HL-60 (cell line): ENCODE results near the gene LUZP1.

ENCODE experiments used
- DNase-seq, 2 experiments: peaks; one replicate each; pipeline ENCODE4 v3.0.0-alpha.2; 2010 to 2020; ENCODE audit warnings: low read depth in 1 of 2, low spot score in 1 of 2
- H3K27ac ChIP-seq: fragments of 250-450 bp; sonication (Bioruptor Pico); replicated peaks from 2 replicates; pipeline ENCODE4 v1.5.1; 2020; ENCODE audit warnings: mild to moderate bottlenecking, moderate library complexity
- H3K27me3 ChIP-seq: fragments of 250-450 bp; sonication (Bioruptor Pico); 2 replicates; pipeline ENCODE4 v1.5.1; 2021; ENCODE audit warnings: mild to moderate bottlenecking, moderate library complexity; ENCODE audit not compliant: insufficient read depth, poor library complexity, severe bottlenecking
- H3K4me3 ChIP-seq: replicated peaks from 2 replicates; pipeline ENCODE4 v1.5.1; 2011; ENCODE audit warnings: mild to moderate bottlenecking, control low read depth, low read length; ENCODE audit not compliant: insufficient read depth
- CTCF ChIP-seq: IDR thresholded peaks from one replicate; pipeline ENCODE4 v1.5.1; 2011; ENCODE audit warnings: low read length, control low read depth, inconsistent platforms; ENCODE audit not compliant: insufficient read depth
- GABPA ChIP-seq: IDR thresholded peaks from 2 replicates; pipeline ENCODE4 v1.6.1; 2012; ENCODE audit warnings: low read depth
- POLR2AphosphoS5 ChIP-seq: IDR thresholded peaks from 2 replicates; pipeline ENCODE4 v1.6.1; 2012; ENCODE audit warnings: low read depth
- REST ChIP-seq: IDR thresholded peaks from 2 replicates; pipeline ENCODE4 v1.6.1; 2012; ENCODE audit warnings: low read depth; ENCODE audit not compliant: insufficient replicate concordance
- SPI1 ChIP-seq: IDR thresholded peaks from 2 replicates; pipeline ENCODE4 v1.6.1; 2012; ENCODE audit warnings: low read depth, mild to moderate bottlenecking, borderline replicate concordance

Gene LUZP1

GRCh38 chr1:23126801-23127200 lies 41.9 kb downstream of the LUZP1 start:
- DNase-seq = no peak
- no peak for TF ChIP-seq POLR2AphosphoS5
- no peak for TF ChIP-seq SPI1
- TF ChIP-seq REST = no peak
- no peak for TF ChIP-seq CTCF
- no peak for TF ChIP-seq GABPA
- no peaks in the 10 kb centered on the region for H3K27me3 ChIP-seq
- no peak overlapping the region for H3K4me3 ChIP-seq
- no peak overlapping the region for H3K27ac ChIP-seq

DNA sequence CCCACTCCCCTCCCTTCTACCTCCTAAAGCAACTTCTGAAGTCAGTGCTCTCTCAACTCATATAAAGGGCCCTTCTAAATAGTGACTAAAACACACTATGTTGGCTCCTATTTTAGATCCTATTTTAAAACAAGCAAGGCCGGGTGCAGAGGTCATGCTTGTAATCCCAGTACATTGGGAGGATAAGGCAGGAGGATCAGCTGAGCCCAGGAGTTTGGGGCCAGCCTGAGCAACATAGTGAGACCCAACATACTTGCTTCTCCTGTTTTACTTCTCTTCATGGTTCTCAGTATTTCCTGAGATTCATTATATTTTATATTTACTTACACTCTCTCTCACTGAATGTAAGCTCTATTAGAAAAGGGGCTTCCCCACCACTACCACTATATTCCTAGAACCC lies 42.5 kb downstream of the LUZP1 start:
- no peak overlapping the region for H3K4me3 ChIP-seq
- H3K27ac ChIP-seq = no peak overlapping the region
- no peaks in the 10 kb centered on the region for H3K27me3 ChIP-seq
- TF ChIP-seq SPI1 (no peak), CTCF (no peak), GABPA (no peak), POLR2AphosphoS5 (no peak), REST (no peak)
- DNase-seq = no peak

- Histone ChIP-seq H3K27me3 (no peaks in the 10 kb centered on the region), H3K27ac (no peak overlapping the region), H3K4me3 (no peak overlapping the region)
- no peak for DNase-seq
- TF ChIP-seq GABPA = no peak
- TF ChIP-seq POLR2AphosphoS5 = no peak
- TF ChIP-seq REST = no peak
- no peak for TF ChIP-seq CTCF
- no peak for TF ChIP-seq SPI1
These were observed 43.2 kb downstream of the LUZP1 start for GRCh38 chr1:23125489-23125888.
